Testis (tissue), 3 donors: Measurements from ENCODE around the gene RBM5. TPM values are rescaled to one million over a fixed set of nuclear protein-coding genes. Genes with fewer than 3 reads are reported as not detected.

Source experiments
- DNase-seq: peaks from one replicate; pipeline ENCODE4 v3.0.0-alpha.2; 2019
- H3K27ac ChIP-seq, 2 donors: fragments of 200-600 bp; sonication (generic); one replicate each; pipeline ENCODE4 v1.5.1; 2019
- H3K27me3 ChIP-seq: fragments of 200-600 bp; sonication (generic); one replicate; pipeline ENCODE4 v1.5.1; 2019
- H3K36me3 ChIP-seq: fragments of 200-600 bp; sonication (generic); one replicate; pipeline ENCODE4 v1.5.1; 2017; ENCODE audit warnings: low read depth; ENCODE audit errors: missing control alignments
- H3K4me1 ChIP-seq: fragments of 200-600 bp; sonication (generic); one replicate; pipeline ENCODE4 v1.5.1; 2019
- H3K4me3 ChIP-seq, 2 donors: fragments of 200-600 bp; sonication (generic); one replicate each; pipeline ENCODE4 v1.5.1; 2017 to 2019
- H3K9me3 ChIP-seq: fragments of 200-600 bp; sonication (generic); one replicate; pipeline ENCODE4 v1.5.1; 2017
- POLR2A ChIP-seq: fragments of 450-650 bp; IDR thresholded peaks from one replicate; pipeline ENCODE4 v1.6.1; 2017; ENCODE audit warnings: antibody characterized with exemption, mild to moderate bottlenecking, moderate library complexity
- WGBS, 2 donors: methylation state at CpG; one replicate each; pipeline ENCODE4 v1.1.5; 2018; 5-methylcytosine and 5-hydroxymethylcytosine counted together
- intact Hi-C: fragments of 100-400 bp; cut with DNase I; formaldehyde crosslinking; loops from one replicate; pipeline ENCODE4 v1.15.1; 2023; ENCODE audit warnings: low total_unique reads
- polyA plus RNA-seq: library from polyadenylated mRNA; stranded (reverse); fragments of 350-450 nt; fragmentation: Illumina TruSeq; extraction: RNeasy Lipid Tissue Mini Kit (QIAGEN cat#74804); gene quantifications from one replicate; pipeline ENCODE4 v1.2.3, GENCODE V29; 2014; ENCODE audit warnings: low read depth, low replicate concordance; ENCODE audit not compliant: insufficient read depth
- total RNA-seq, 2 donors: library from RNA; depleted of rRNA; stranded (reverse); fragments of >200 nt; gene quantifications; one replicate each; pipeline ENCODE4 v1.2.3, GENCODE V29; 2016
- TF ChIP-seq, protein P1 (sequence below), 3 experiments: fragments of 450-650 bp in 2 of 3; fragments of 200-600 bp in 1 of 3; sonication (generic) in 1 of 3; IDR thresholded peaks; one replicate each; pipeline ENCODE4 v1.5.1; 2016 to 2019; ENCODE audit warnings: antibody characterized with exemption in 3 of 3, mild to moderate bottlenecking in 2 of 3, moderate library complexity in 1 of 3

RBM5 gene
- total and polyA plus RNA-seq, 3 donors from 2014 or later = 214 to 368 (median 341) TPM

- peaks cover 24% of the 10 kb centered on the region for H3K4me1 ChIP-seq
- no peak for DNase-seq
- intact Hi-C loops = no loop called here
- H3K36me3 ChIP-seq = no peaks in the 10 kb centered on the region
- H3K27ac ChIP-seq = no peak overlapping the region
- TF ChIP-seq, protein P1, sequence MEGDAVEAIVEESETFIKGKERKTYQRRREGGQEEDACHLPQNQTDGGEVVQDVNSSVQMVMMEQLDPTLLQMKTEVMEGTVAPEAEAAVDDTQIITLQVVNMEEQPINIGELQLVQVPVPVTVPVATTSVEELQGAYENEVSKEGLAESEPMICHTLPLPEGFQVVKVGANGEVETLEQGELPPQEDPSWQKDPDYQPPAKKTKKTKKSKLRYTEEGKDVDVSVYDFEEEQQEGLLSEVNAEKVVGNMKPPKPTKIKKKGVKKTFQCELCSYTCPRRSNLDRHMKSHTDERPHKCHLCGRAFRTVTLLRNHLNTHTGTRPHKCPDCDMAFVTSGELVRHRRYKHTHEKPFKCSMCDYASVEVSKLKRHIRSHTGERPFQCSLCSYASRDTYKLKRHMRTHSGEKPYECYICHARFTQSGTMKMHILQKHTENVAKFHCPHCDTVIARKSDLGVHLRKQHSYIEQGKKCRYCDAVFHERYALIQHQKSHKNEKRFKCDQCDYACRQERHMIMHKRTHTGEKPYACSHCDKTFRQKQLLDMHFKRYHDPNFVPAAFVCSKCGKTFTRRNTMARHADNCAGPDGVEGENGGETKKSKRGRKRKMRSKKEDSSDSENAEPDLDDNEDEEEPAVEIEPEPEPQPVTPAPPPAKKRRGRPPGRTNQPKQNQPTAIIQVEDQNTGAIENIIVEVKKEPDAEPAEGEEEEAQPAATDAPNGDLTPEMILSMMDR (IDR thresholded peaks at IDR 0.05) = no peak
- no peak for TF ChIP-seq POLR2A
- H3K9me3 ChIP-seq = no peaks in the 10 kb centered on the region
- H3K4me3 ChIP-seq = peak overlapping the region in 1 of 2 donors; percentile 34
- WGBS, 2 donors = 39 to 44% methylated on average over 13 of the region's 13 CpGs
- no peaks in the 10 kb centered on the region for H3K27me3 ChIP-seq
Observed at GRCh38 chr3:50155891-50156290, 67.2 kb downstream of the RBM5 start.

DNA sequence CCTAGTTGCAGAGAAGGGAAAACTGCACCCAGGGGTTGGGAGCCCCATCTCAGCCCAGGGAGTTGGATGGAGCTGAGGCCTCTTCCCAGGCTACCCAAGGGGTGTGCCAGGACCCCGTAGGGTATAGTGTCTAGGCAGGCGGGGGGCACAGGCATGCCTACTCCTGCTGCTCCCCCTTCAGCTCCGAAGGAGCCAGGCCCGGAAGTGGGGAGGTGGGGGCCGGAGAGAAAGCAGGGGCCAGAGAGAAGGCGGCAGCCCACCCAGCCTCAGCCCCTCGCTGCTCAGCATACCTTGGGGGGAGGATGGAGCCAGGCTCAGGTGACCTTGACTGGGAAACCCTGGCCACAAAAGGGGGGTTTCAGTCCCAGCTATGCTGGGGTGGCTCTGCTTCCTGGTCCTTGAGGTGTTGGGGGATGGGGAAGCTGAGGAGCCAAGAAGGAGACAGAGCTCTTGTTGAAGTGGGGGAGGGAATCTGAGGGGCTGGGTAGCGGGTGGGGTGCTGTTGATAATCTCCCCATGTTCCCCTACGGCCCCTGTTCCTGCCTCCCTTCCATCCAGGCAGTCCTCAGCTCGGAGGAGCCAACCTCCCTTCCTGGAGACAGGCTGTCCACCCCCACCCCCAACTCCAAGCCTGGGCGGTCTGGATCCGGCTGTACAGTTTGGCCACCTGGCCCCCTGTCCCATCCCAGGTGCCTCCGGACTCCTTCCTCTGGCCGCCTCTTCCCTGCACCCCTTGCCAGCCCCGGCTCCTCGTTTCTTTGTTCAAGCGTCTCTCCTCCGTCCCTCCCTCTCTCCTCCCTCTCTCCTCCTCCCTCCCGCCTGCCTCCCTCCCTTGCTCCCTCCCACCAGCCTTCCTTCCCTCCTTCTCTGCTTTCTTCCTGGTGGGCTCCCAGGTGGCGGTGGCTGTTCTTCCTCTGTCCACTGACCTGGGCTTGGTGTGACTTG, 68.1 kb downstream of the RBM5 start:
- DNase-seq = no peak
- Histone ChIP-seq H3K27ac (no peak overlapping the region), H3K36me3 (no peaks in the 10 kb centered on the region), H3K4me1 (peaks cover 30% of the 10 kb centered on the region), H3K27me3 (no peaks in the 10 kb centered on the region), H3K9me3 (no peaks in the 10 kb centered on the region), H3K4me3 (no peak overlapping the region)
- intact Hi-C loops = no loop called here
- TF ChIP-seq, protein P1 (IDR thresholded peaks at IDR 0.05) = no peak
- TF ChIP-seq POLR2A = no peak
- WGBS, 2 donors = 39 to 45% methylated on average over 15 to 20 of the region's 20 CpGs

- no peak overlapping the region for H3K4me3 ChIP-seq
- H3K36me3 ChIP-seq = no peaks in the 10 kb centered on the region
- TF ChIP-seq, protein P1 (IDR thresholded peaks at IDR 0.05) = no peak
- no peak for TF ChIP-seq POLR2A
- H3K27ac ChIP-seq = no peak overlapping the region
- 66 to 76% methylated on average over 10 to 12 of the region's 12 CpGs for WGBS, 2 donors
- intact Hi-C loops = no loop called here
- H3K4me1 ChIP-seq = peaks cover 30% of the 10 kb centered on the region
- H3K9me3 ChIP-seq = no peaks in the 10 kb centered on the region
- DNase-seq = no peak
- H3K27me3 ChIP-seq = no peaks in the 10 kb centered on the region
Observed at GRCh38 chr3:50157827-50158529, 69.3 kb downstream of the RBM5 start.

DNA sequence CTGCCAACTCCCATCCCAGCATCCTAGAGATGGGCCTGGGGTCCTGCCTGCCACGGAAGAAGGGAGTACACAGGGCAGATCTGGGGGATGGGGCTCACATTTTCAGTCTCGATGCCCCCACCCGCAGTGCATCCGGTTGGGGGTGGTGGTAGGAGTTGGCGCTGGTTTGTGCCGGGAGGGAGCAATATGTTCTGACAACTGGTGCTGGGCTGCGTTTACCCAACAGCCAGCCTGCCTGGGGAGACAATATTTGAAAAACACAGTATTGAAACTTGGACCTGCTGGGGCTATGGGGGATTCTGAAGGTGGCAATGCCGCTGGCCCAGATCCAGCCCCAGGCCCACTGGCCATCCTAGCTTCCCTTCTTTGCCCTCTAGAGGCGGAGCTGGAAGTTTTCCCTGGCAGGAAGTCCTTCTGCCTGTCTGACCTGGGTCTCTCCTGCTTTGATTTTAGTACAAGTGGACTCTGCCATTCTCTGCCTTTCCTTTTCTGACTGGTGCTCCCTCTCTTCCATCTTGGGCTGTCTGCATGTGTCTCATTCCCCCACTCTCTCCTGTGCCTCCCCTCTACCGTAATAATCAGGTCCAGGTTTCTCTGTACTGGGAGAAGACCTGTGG, 69.9 kb downstream of the RBM5 start:
- H3K27ac ChIP-seq = no peak overlapping the region
- intact Hi-C loops = no loop called here
- no peaks in the 10 kb centered on the region for H3K27me3 ChIP-seq
- TF ChIP-seq, protein P1 (IDR thresholded peaks at IDR 0.05) = no peak
- no peak for TF ChIP-seq POLR2A
- H3K36me3 ChIP-seq = no peaks in the 10 kb centered on the region
- peaks cover 30% of the 10 kb centered on the region for H3K4me1 ChIP-seq
- WGBS, 2 donors = 86 to 95% methylated on average over 7 to 10 of the region's 10 CpGs
- H3K9me3 ChIP-seq = no peaks in the 10 kb centered on the region
- no peak overlapping the region for H3K4me3 ChIP-seq
- DNase-seq = no peak
